Retina (tissue), 1 donor: ENCODE results near the gene ARL8B.

ENCODE experiments used
- DNase-seq: peaks from one replicate; pipeline ENCODE4 v3.0.0-alpha.2; 2016

Gene ARL8B

DNA sequence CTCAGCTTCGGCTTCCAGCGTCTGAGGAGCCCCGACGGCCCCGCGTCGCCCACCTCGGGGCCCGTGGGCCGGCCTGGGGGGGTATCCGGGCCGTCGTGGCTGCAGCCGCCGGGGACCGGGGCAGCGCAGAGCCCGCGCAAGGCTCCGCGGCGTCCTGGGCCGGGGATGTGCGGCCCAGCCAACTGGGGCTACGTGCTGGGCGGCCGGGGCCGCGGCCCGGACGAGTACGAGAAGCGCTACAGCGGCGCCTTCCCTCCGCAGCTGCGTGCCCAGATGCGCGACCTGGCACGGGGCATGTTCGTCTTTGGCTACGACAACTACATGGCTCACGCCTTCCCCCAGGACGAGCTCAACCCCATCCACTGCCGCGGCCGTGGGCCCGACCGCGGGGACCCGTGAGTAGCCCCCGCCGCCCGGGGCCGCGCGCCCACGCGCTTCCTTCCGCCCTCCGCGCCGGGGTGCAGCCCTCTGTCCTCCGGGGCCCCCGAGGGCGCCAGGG is 65.9 kb downstream of the ARL8B start:
- DNase-seq = no peak

GRCh38 chr3:5188419-5189221 is 66.5 kb downstream of the ARL8B start:
- peak; percentile 71 for DNase-seq

GRCh38 chr3:5190147-5190791 is 68.2 kb downstream of the ARL8B start:
- no peak for DNase-seq

- DNase-seq = no peak
These were observed 69.6 kb downstream of the ARL8B start for GRCh38 chr3:5191555-5192304.

DNA sequence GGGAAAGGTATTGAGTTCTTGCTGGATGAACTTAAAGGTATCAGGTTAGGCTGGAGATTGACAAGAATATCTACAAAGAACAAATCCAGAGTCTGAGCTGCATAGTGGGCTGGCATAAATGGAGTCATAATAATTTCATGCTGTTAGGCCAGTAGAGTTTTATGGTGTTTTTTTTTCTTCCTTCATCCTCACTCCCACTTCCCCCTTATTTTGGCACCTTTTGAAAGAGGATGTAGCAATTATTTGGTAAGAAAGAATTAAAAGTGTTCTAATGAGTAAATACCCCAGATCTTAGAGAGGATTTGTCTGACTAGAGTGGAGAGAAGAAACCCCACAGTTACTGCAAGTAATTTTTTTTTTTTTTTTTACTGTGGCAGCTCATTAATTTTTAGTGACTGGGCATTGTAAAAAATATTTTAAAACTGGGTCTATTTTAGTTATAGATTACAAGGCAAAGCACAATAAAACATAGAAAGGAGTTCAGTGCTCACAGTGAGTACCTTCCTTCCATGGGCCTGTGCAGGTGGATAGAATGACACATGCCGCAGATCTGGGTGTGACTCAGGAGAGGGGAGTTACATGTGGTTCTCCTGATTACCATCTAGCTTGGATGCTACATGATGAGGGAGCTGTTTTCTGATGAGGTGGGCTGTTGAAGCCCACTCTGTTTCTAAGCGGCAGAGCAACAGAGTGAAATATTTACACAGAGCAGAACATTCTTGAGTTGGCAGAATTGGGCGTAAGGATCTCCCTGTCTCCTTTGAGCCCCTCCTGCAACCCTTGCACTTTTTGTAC is 70.7 kb downstream of the ARL8B start:
- no peak for DNase-seq

DNA sequence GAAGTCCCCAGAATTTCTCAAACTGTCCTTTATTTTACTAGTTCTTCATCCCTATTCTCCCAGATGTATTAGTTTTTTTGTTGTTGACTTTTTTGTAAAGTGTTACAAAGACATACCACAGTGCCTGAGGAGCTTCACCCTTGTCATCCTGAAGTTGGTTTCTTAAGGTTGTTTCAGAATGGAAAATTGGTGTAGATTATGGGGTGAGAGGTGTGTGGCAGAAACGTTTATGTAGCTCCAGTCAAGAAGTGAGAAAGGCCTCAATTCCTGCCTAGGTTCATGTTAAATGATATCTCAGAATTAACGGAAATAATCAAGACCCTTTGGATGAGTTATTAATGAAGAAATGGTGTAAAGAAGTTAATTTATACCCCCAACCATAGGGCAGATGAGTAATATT is 72.2 kb downstream of the ARL8B start:
- DNase-seq = no peak

DNA sequence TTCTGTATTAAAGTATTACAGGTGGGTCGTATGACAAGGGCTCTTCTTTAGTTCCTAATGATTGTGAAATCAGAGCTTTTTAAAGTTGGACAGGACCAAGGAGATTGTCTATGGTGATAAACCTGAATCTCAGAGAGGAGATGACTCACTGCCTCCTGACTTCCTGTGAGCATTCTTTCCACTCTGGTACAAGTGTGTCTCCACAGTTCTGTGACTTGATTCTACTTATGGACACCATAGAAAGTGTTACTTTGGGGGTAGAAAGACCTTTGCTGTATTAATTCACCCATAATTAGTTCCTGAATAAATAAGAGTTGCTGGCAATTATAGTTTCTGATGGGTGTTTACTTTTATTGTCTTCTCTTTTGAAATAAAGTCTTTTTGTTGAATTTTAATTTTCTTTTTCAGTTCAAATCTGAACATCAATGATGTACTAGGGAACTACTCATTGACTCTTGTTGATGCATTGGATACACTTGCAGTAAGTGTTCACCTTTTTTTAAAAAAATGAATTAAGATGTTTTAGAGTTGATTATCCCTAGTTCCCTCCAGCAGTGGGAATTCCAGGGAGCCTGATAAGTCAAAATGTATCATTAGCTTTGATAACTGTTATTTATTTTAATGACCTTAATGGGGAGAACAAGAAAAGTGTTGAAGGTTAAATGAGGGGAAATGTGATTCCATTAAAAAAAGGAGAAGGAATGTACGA is 72.9 kb downstream of the ARL8B start:
- DNase-seq = no peak

DNA sequence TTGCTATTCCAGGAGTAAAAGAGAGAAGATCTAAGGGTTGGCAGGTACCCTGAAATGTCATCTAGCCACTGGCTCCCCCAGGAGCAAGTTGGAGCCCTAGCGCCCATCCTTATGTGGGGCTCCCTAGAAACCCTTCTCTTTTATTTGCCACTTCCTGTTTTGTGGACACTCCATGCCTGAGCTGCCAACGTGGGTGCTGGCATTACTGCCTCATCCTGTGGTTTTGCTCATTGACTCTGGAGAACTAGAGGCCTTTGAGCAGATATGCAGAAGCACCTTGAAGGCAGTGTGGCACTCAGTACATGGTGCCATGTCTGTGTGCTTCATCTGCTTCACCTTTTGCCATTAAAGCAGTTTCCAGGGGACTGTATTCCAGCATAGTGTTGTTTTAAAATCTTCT is 73.5 kb downstream of the ARL8B start:
- DNase-seq = no peak

- DNase-seq = no peak
These were observed 74.9 kb downstream of the ARL8B start for GRCh38 chr3:5197022-5197421.

DNA sequence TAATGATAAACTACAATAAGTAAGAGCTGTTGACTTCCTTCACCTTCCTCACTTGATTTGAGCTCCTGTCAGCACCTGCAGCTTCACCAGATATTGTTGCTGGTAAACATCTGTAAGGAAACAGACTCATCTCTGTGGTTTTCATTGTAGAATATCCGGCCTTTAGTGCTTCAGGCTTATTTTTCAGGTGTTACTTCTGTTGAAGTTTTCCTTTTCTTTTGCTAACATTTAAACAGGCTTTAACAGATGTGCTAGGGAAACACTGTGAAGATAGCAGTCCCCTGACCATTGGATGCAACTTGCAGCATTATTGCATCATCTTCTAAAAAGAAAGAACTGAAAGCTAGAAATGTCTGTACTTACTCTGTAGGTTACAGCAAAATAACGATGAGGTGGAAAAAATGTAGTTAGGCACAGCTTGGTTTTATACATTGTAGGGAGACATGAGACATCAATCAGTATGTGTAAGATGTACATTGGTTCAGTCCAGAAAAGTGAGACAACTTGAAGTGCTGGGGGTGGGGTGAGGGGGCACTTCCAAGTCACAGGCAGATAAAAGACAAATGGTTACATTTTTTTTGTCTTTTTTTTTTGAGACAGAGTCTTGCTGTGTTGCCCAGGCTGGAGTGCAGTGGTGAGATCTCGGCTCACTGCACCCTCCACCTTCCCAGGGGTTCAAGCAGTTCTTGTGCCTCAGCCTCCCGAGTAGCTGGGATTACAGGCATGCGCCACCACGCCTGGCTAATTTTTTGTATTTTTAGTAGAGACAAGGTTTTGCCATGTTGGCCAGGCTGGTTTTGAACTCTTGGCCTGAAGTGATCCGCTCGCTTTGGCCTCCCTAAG is 75.6 kb downstream of the ARL8B start:
- no peak for DNase-seq

- DNase-seq = no peak
These were observed 76.2 kb downstream of the ARL8B start for GRCh38 chr3:5198313-5198677.

DNA sequence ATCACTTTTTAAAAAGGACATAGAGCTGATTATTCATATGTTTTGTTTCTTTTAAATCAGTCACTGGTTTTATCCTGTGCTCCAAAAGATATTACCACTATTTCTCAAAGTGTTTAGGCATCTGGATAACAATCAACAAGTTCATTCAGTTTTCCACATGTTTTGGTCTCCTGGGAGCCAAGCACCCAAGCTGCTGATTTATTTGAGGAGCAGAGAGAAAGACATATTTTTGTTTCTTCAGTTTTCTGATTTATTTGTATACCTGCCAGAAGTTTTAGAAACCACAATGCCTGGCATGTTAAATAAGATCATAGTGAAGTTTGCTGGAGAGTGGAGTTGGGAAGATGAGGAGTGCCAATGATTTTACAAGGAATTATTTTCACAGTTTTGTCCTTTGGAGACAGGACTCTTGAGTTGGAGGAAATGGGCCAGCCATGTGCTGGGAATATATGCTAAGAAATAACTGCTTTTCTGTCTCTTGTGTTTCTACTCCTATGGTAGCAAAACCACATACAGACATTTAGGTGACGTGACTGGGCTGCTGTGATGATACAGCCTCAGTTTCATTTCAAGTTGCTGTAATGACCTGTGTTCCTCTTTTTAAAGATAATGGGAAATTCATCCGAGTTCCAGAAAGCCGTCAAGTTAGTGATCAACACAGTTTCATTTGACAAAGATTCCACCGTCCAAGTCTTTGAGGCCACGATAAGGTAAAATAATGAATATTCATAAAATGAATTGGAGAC is 77.1 kb downstream of the ARL8B start:
- DNase-seq = no peak

- no peak for DNase-seq
These were observed 79.4 kb downstream of the ARL8B start for GRCh38 chr3:5201536-5201935.

- DNase-seq = no peak
These were observed 80.1 kb downstream of the ARL8B start for GRCh38 chr3:5202222-5202621.

GRCh38 chr3:5205165-5205941 is 83.3 kb downstream of the ARL8B start:
- DNase-seq = no peak

GRCh38 chr3:5210926-5211325 is 88.8 kb downstream of the ARL8B start:
- no peak for DNase-seq

- DNase-seq = no peak
These were observed 90.8 kb downstream of the ARL8B start for GRCh38 chr3:5212628-5213573.

GRCh38 chr3:5213574-5213966 is 91.5 kb downstream of the ARL8B start:
- no peak for DNase-seq

- DNase-seq = no peak
These were observed 92.3 kb downstream of the ARL8B start for GRCh38 chr3:5214352-5214751.
